ENCODE results near the gene SP2.

Gene SP2

GRCh38 chr17:47869114-47869513 is 26.9 kb upstream of the SP2 start:
- TF ChIP-seq RAD21 (IDR thresholded peaks at IDR 0.05; ENCODE audit: low read depth) (no peak), CREB1 (IDR thresholded peaks at IDR 0.05; ENCODE audit: low read depth) (no peak), TCF12 (IDR thresholded peaks at IDR 0.05; ENCODE audit: low read depth) (no peak), NFIC (IDR thresholded peaks at IDR 0.05) (no peak), MAX (IDR thresholded peaks at IDR 0.05) (no peak), EP300 (IDR thresholded peaks at IDR 0.05; ENCODE audit: borderline replicate concordance) (no peak), EGR1 (IDR thresholded peaks at IDR 0.05) (no peak), CEBPB (IDR thresholded peaks at IDR 0.05) (no peak), TEAD4 (IDR thresholded peaks at IDR 0.05) (no peak), FOXM1 (IDR thresholded peaks at IDR 0.05; ENCODE audit: borderline replicate concordance, low read depth) (no peak), TAF1 (IDR thresholded peaks at IDR 0.05; ENCODE audit: low read depth) (no peak), ZBTB7A (IDR thresholded peaks at IDR 0.05; ENCODE audit: low read depth) (no peak), YY1 (IDR thresholded peaks at IDR 0.05; ENCODE audit: low read depth) (no peak)
- TF ChIP-seq, protein P1, sequence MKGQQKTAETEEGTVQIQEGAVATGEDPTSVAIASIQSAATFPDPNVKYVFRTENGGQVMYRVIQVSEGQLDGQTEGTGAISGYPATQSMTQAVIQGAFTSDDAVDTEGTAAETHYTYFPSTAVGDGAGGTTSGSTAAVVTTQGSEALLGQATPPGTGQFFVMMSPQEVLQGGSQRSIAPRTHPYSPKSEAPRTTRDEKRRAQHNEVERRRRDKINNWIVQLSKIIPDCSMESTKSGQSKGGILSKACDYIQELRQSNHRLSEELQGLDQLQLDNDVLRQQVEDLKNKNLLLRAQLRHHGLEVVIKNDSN (IDR thresholded peaks at IDR 0.05): no peak
- TF ChIP-seq, protein P2, sequence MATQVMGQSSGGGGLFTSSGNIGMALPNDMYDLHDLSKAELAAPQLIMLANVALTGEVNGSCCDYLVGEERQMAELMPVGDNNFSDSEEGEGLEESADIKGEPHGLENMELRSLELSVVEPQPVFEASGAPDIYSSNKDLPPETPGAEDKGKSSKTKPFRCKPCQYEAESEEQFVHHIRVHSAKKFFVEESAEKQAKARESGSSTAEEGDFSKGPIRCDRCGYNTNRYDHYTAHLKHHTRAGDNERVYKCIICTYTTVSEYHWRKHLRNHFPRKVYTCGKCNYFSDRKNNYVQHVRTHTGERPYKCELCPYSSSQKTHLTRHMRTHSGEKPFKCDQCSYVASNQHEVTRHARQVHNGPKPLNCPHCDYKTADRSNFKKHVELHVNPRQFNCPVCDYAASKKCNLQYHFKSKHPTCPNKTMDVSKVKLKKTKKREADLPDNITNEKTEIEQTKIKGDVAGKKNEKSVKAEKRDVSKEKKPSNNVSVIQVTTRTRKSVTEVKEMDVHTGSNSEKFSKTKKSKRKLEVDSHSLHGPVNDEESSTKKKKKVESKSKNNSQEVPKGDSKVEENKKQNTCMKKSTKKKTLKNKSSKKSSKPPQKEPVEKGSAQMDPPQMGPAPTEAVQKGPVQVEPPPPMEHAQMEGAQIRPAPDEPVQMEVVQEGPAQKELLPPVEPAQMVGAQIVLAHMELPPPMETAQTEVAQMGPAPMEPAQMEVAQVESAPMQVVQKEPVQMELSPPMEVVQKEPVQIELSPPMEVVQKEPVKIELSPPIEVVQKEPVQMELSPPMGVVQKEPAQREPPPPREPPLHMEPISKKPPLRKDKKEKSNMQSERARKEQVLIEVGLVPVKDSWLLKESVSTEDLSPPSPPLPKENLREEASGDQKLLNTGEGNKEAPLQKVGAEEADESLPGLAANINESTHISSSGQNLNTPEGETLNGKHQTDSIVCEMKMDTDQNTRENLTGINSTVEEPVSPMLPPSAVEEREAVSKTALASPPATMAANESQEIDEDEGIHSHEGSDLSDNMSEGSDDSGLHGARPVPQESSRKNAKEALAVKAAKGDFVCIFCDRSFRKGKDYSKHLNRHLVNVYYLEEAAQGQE (IDR thresholded peaks at IDR 0.05; ENCODE audit: low read depth): no peak

GRCh38 chr17:47870056-47870455 is 26.0 kb upstream of the SP2 start:
- TF ChIP-seq ZBTB7A (IDR thresholded peaks at IDR 0.05; ENCODE audit: low read depth) (no peak), EP300 (IDR thresholded peaks at IDR 0.05; ENCODE audit: borderline replicate concordance) (no peak), MAX (IDR thresholded peaks at IDR 0.05) (no peak), CREB1 (IDR thresholded peaks at IDR 0.05; ENCODE audit: low read depth) (no peak), NFIC (IDR thresholded peaks at IDR 0.05) (no peak), FOXM1 (IDR thresholded peaks at IDR 0.05; ENCODE audit: borderline replicate concordance, low read depth) (no peak), EGR1 (IDR thresholded peaks at IDR 0.05) (no peak), RAD21 (IDR thresholded peaks at IDR 0.05; ENCODE audit: low read depth) (no peak), YY1 (IDR thresholded peaks at IDR 0.05; ENCODE audit: low read depth) (no peak), CEBPB (IDR thresholded peaks at IDR 0.05) (no peak)
- TF ChIP-seq, protein P2 (IDR thresholded peaks at IDR 0.05; ENCODE audit: low read depth): no peak

GRCh38 chr17:47871048-47871447 is 25.0 kb upstream of the SP2 start:
- TF ChIP-seq RAD21 (IDR thresholded peaks at IDR 0.05; ENCODE audit: low read depth) (no peak), ZBTB7A (IDR thresholded peaks at IDR 0.05; ENCODE audit: low read depth) (no peak), TEAD4 (IDR thresholded peaks at IDR 0.05) (no peak), YY1 (IDR thresholded peaks at IDR 0.05; ENCODE audit: low read depth) (no peak), EP300 (IDR thresholded peaks at IDR 0.05; ENCODE audit: borderline replicate concordance) (no peak), NFIC (IDR thresholded peaks at IDR 0.05) (no peak), FOXM1 (IDR thresholded peaks at IDR 0.05; ENCODE audit: borderline replicate concordance, low read depth) (no peak), TAF1 (IDR thresholded peaks at IDR 0.05; ENCODE audit: low read depth) (no peak), CEBPB (IDR thresholded peaks at IDR 0.05) (no peak)
- TF ChIP-seq, protein P1 (IDR thresholded peaks at IDR 0.05): no peak
- TF ChIP-seq, protein P2 (IDR thresholded peaks at IDR 0.05; ENCODE audit: low read depth): no peak

DNA sequence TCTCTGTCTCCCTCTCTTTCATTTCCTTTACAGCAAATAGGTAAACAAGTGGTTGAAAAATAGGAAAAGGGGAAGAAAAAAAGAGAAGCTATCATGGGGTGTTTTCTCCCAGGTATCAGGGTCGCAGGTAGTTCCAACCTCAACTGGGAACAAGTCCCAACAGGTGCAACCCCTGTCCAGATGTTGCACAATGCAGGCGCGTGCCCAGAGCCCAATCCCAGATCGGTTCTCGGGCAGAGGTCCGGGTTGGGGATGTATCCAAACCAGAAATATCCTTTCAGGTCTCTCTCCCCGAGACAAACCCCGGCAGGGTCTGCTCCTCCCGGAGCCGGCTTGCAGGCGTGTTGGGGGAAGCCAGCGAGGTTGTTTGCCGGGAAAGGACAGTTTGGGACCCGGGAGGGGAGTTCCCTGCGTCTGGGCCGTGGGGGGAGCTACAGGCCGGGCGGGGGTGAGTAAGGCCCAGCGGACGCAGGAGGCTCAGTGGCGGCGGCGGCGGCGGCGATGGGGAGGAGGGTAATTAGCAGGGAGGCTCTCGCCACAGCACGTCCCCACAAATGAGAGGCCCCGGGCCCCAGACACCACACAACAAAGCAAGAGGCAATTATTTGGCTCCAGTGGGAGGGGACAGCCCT is 23.9 kb upstream of the SP2 start:
- TF ChIP-seq RAD21 (IDR thresholded peaks at IDR 0.05; ENCODE audit: low read depth): no peak
- TF ChIP-seq YY1 (IDR thresholded peaks at IDR 0.05; ENCODE audit: low read depth): no peak
- no peak for TF ChIP-seq ZBTB7A (IDR thresholded peaks at IDR 0.05; ENCODE audit: low read depth)
- TF ChIP-seq TAF1 (IDR thresholded peaks at IDR 0.05; ENCODE audit: low read depth): no peak
- TF ChIP-seq MAX (IDR thresholded peaks at IDR 0.05): no peak
- TF ChIP-seq TEAD4 (IDR thresholded peaks at IDR 0.05): no peak
- no peak for TF ChIP-seq FOXM1 (IDR thresholded peaks at IDR 0.05; ENCODE audit: borderline replicate concordance, low read depth)
- TF ChIP-seq, protein P2 (IDR thresholded peaks at IDR 0.05; ENCODE audit: low read depth): no peak
- no peak for TF ChIP-seq CEBPB (IDR thresholded peaks at IDR 0.05)
- no peak for TF ChIP-seq NFIC (IDR thresholded peaks at IDR 0.05)
- no peak for TF ChIP-seq EGR1 (IDR thresholded peaks at IDR 0.05)
- no peak for TF ChIP-seq EP300 (IDR thresholded peaks at IDR 0.05; ENCODE audit: borderline replicate concordance)
- TF ChIP-seq CREB1 (IDR thresholded peaks at IDR 0.05; ENCODE audit: low read depth): no peak
- TF ChIP-seq, protein P1 (IDR thresholded peaks at IDR 0.05): no peak
- TF ChIP-seq TCF12 (IDR thresholded peaks at IDR 0.05; ENCODE audit: low read depth): no peak

All from Ishikawa (cell line).